Femur (tissue), 1 donor: ENCODE results near the gene ARID3A.
A peak's percentile ranks its signal among the peaks of the same experiment; 100 is the strongest.
"Not testable (repeated sequence)": the region's sequence is repeated elsewhere in the genome, so short reads cannot be mapped to it uniquely, and the experiment has no call there.

ENCODE experiments used
- DNase-seq: peaks from one replicate; pipeline ENCODE4 v3.0.0-alpha.2; 2017

Gene ARID3A, protein sequence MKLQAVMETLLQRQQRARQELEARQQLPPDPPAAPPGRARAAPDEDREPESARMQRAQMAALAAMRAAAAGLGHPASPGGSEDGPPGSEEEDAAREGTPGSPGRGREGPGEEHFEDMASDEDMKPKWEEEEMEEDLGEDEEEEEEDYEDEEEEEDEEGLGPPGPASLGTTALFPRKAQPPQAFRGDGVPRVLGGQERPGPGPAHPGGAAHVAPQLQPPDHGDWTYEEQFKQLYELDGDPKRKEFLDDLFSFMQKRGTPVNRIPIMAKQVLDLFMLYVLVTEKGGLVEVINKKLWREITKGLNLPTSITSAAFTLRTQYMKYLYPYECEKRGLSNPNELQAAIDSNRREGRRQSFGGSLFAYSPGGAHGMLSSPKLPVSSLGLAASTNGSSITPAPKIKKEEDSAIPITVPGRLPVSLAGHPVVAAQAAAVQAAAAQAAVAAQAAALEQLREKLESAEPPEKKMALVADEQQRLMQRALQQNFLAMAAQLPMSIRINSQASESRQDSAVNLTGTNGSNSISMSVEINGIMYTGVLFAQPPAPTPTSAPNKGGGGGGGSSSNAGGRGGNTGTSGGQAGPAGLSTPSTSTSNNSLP

DNA sequence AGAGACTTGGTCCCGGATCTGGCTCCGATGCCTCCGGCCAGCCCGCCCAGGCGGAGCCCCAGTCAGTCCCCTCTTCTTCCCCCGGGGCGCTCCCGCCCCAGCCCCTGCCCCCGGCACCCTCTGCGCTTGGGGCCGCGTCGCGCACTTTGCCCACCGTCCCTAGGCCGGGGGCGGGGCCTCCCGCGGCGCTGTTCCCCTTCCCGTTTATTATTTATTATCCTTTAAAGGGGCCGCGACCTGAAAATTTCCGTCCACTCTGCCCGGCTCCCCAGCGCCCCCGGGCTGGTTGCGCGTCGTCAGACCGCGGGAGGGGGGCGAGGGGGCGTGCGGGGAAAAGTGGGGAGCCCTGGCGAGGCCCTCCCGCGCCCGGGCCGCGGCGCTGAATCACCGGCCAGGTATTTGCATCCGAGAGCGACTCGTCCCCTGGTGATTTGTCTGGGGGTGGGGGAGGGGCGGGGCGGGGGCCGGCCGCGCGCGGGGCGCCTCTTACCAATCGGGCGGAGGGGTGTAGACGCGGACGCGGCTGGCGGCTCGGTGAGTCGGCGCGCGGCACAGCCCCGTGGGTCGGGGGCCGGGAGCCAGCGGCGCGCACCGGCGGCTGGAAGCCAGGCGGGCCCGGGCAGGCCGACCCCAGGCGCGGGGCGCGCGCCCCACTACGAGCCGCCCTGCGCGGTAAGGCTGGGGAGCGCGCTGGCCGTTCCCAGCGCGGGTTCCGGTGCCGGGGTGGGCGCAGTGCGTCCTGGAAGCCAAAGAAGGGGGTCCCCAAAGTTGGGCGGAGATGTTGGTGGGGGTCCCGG, at the start of gene ARID3A:
Gene ARID3A, plus strand, starts transcription at position 510 of the 797 bp plus-strand sequence. CDS start 3,494 bp downstream, outside the sequence.
- peak; percentile 88 for DNase-seq

DNA sequence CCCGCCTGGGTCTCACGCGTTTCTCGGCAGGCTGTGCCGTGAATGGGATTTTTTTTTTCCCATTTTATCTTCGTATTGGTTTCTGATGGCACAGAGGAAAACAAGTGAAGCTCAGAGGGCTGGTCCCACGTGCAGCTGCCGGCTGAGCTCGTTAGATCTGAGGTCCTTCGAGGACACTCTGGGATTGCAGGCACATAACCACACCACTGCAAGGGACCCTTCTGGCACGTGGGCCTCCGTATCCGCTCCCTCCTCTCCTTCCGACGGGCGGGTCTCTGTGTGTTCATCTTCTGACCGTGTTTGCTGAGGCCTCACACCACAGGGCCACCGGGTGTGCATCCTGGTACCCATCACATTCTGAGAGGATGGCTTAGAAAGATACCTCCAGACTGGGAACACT, 49.7 kb upstream of the ARID3A start:
- no peak for DNase-seq

DNA sequence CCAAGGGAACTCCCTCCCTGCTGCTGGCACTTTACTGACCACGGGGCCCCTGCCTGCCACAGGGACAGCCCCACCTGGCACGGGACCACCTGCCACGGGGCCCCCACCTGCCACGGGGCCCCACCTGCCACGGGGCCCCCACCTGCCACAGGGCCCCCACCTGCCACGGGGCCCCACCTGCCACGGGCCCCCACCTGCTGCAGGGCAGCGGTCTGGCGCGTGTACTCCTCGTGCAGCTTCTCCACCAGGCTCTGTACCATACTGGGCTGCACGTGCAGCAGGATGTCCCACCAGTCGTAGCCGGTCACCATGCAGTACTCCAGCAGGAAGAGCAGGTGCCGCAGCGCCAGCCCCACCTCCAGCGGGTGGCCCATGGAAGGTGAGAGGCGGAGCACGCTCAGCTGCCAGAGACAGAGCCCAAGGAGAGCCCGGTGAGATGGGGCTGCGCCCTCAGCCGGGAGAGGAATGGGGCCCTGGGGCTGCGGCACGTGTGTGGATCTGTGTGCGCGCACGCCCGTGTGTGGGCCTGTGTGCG, 49.0 kb upstream of the ARID3A start:
- no peak for DNase-seq

DNA sequence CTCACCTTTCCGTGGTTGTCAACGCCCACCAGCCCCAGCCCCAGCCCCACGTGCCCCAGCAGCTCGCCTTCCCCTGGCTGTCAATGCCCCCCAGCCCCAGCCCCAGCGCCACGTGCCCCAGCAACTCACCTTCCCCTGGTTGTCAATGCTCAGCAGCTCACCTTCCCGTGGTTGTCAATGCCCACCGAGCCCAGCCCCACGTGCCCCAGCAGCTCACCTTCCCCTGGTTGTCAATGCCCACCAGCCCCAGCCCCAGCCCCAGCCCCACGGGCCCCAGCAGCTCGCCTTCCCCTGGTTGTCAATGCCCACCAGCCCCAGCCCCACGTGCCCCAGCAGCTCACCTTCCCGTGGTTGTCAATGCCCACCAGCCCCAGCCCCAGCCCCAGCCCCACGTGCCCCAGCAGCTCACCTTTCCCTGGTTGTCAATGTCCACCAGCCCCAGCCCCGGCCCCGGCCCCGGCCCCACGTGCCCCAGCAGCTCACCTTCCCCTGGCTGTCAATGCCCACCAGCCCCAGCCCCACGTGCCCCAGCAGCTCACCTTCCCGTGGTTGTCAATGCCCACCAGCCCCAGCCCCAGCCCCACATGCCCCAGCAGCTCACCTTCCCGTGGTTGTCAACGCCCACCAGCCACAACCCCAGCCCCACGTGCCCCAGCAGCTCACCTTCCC, 47.7 kb upstream of the ARID3A start:
- DNase-seq, result not testable (repeated sequence)

DNA sequence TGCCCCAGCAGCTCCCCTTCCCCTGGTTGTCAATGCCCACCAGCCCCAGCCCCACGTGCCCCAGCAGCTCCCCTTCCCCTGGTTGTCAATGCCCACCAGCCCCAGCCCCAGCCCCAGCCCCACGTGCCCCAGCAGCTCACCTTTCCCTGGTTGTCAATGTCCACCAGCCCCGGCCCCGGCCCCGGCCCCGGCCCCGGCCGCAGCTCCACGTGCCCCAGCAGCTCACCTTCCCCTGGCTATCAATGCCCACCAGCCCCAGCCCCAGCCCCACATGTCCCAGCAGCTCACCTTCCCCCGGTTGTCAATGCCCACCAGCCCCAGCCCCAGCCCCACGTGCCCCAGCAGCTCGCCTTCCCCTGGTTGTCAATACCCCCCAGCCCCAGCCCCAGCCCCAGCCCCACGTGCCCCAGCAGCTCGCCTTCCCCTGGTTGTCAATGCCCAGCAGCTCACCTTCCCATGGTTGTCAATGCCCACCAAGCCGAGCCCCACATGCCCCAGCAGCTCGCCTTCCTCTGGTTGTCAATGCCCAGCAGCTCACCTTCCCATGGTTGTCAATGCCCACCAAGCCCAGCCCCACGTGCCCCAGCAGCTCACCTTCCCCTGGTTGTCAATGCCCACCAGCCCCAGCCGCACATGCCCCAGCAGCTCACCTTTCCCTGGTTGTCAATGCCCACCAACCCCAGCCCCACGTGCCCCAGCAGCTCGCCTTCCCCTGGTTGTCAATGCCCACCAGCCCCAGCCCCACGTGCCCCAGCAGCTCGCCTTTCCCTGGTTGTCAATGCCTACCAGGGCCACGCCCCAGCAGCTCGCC, 46.9 kb upstream of the ARID3A start:
- not testable (repeated sequence) for DNase-seq

DNA sequence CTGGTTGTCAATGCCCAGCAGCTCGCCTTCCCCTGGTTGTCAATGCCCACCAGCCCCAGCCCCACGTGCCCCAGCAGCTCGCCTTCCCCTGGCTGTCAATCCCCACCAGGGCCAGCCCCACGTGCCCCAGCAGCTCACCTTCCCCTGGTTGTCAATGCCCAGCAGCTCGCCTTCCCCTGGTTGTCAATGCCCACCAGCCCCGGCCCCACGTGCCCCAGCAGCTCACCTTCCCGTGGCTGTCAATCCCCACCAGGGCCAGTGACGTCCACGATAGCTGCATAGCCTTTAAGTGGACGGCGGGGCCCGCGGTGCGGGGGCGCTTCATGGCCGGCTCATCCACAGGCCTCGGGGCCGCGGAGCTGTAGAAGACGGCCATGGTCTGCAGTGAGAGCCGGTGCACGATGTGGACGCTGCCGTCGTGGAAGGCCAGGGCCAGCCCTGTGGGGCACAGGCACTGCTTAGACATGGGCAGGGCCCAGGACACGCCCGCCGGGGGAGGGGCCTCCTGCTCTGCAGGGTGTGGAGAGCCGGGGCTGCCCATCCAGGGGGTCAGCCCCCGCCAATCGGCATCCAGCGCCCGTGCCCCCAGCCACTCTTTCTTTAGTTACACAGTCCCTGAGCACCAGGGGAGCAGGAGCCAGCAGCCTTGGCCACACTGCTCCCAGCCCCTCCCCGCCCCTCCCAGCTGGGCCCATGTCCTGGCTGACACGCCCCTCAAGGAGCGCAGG, 46.0 kb upstream of the ARID3A start:
- DNase-seq, result no peak

DNA sequence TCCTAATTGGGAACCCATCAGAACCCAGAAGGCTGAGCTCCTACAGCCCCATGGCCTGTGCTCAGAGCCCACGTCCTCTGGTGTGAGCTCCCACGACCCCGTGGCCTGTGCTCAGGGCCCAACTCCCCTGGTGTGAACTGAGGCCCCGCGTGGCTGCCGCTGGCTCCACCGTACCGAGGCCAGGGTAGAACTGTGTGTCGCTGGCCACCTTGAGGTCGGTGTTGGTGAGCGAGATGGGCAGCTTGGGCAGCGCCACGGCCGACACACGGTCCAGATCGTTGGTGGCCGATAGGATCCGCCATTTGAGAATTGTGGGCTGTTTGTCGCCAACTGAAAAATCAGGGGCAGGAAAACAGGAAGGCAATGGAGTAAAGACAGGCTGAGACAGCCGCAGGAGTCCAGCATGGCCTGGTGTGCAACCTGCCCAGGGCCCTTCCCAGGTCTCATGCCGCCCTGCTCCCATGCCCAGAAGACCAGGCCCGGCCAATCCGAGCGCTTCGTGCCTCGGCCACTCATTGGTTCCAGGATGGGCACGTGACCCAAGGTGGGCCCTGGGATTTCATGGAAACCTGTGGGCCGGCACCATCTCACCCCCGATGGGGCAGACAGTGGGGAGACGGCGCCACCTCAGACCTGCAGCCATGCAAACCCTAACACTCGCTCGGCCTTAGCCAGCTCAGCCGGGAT, 44.3 kb upstream of the ARID3A start:
- DNase-seq, result no peak

DNA sequence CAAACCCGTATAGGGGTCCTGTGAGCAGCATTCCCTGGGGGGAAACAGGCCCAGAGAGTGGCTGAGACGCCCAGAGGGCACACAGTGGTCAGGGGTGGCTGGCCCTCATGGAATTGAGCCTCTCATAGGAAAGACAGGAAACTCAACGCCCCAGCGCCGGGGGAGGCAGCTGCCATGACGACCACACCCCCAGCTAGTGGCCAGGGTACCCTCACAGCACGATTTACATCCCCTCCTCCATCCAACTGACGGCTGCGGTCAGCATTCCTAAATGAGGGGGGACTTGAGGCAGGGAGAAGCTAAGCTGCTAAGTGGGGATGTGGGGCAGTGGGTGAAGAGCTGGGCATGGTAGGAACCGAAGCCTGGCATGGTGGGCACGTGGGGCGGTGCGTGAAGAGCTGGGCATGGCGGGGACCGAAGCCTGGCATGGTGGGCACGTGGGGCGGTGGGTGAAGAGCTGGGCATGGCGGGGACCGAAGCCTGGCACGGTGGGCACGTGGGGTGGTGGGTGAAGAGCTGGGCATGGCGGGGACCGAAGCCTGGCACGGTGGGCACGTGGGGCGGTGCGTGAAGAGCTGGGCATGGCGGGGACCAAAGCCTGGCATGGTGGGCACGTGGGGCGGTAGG, 42.9 kb upstream of the ARID3A start:
- no peak for DNase-seq

DNA sequence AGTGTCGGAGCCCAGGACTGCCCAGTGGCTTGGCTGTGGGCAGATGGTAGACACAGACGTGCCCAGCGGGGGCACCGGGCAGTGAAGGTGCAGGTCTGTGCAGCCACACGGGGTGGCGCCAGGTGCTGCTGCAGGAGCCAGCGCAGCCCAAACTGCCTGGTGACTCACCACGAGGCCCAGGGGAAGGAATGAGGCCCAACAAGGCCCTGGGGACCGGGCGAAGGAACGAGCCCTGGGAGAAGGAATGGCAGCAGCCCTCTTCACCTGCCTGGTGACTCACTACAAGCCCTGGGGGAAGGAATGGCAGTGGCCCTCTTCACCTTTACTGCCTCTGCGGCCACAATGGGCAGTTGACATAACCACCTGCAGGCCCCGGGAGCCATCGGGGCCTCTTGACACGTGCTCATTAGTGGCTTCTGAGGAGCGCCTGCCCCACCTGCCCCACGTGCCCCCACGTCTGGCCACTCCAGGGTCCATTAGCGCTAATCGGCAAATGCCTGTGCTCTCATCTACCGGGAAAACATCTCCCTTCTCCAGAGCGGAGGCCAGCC, 42.1 kb upstream of the ARID3A start:
- no peak for DNase-seq

DNA sequence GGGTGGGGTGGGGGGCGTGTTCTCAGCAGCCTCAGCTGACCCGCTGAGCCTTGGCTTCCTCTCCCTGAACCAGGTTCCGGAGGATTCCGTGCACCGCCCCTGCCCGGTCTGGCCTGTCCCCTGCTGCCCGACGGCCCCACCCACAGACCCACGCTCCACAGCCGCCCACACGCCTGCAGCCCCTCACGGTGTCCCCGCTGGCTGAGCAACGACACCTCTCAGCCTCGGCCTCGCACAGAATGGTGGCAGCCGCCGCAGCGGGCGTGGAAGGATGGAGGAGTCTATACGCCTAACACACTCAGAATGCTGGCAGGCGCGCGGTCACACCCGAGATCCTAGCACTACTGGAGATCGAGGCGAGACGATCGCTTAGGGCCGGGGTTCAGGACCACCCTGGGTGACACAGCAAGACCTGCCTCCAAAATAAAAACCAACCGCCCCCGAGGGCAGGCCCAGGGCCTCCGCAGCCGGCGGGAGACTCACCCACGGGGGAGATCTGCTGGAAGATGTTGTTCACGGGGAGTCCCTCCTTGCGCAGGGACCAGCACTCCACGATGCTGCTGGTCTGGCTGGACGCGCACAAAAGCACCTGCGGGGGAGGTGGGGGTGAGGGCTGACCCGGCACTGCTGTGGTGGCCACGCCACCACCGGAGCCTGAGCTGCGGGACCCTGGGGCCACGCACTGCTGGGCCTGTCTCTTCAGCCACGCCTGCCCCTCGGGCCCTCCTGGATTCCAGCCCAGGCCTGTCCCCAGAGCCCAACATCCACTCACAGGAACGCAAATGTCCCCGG, 41.2 kb upstream of the ARID3A start:
- DNase-seq, result no peak

DNA sequence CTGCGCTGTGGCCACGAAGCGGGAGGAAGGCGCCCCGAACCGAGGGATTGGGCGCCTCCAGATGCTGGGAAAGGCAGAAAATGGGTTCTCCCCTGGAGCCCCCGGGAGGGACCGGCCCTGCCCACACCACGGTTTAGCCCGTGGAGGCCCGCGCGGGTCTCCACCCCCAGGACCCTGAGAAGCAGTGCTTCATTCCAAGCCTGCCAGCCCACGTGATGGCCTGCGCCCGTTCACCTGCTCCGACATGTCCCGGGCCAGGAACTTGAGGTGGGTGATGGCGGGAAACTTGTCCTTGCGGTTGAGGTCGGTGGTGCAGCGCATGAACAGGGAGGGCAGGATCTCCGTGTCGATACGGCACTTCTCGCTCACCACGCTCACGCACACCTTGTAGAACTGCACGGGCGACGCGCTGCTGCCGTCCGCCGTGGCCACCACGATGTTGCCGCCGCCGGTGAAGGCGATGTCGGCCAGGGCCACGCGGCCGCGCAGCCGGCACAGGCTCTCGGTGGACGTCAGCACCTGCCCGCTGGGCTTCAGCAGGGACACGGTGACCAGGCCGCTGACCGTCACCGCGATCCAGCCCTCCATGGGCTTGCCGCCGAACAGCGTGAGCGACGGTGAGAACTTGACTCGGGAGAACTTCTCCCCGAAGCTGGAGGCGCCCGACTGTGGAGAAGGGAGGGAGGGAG, 40.2 kb upstream of the ARID3A start:
- DNase-seq, result no peak

DNA sequence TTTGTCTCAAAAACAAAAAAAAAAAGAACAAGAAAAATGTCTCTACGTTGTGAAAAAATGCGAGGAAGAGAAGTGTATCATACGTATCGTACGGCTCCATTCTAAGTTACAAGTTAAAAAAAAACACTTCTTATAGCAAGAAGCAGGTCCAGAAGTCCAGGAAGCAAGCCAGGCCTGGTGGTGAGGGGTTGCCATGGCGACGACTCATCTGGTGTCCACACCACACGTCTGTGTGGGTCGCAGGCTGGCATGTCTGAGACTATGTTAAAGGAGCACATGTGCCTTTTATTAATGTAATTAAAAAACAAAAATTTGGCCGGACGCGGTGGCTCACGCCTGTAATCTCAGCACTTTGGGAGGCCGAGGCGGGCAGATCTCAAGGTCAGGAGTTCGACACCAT, 38.8 kb upstream of the ARID3A start:
- peak; percentile 66 for DNase-seq

DNA sequence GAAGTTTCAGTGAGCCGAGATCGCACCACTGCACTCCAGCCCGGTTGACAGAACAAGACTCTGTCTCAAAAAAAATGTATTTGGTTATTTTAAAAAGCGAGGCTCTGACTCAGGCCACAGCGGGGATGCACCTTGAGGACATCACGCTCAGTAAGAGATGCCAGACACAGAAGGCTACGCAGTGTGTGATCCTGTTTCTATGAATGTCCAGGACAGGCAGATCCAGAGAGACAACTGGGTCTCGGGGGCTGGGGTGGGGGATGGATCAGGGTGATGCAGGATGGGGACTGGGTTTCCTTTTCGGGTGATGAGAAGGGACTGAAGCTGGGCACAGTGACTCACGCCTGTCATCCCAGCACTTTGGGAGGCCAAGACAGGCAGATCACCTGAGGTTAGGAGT, 38.2 kb upstream of the ARID3A start:
- DNase-seq, result no peak

DNA sequence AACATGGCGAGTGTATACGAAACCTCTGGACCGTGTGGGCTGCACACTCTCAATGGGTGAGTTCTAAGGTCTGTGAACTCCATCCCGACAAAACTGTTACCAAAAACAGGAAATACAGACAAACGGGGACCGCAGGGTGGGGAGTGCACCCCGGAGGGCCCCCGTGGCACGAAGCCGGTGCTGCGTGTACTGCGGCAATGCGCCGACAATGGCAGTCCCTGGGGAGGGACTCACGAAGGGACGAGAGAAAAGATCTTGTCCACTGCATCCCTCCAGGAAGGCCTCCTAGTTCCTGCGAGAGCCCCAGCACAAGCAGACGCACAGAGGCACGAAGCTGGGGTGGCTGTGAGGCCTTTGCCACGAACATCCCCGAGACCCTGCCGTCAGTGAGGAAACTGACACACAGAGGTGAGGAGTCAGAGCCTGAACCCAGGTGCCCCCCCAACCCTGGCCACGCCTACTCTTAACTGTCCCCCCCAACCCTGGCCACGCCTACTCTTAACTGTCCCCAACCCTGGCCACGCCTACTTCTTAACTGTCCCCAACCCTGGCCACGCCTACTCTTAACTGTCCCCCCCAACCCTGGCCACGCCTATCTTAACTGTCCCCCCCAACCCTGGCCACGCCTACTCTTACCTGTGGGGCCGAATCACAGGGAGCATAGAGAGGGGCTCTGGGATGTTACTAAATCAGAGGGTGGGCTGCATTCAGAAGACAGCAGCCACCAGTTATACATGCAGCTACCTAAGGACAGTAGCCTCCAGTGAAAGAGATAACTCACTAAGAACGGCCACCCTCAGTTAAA, 37.1 kb upstream of the ARID3A start:
- no peak for DNase-seq

DNA sequence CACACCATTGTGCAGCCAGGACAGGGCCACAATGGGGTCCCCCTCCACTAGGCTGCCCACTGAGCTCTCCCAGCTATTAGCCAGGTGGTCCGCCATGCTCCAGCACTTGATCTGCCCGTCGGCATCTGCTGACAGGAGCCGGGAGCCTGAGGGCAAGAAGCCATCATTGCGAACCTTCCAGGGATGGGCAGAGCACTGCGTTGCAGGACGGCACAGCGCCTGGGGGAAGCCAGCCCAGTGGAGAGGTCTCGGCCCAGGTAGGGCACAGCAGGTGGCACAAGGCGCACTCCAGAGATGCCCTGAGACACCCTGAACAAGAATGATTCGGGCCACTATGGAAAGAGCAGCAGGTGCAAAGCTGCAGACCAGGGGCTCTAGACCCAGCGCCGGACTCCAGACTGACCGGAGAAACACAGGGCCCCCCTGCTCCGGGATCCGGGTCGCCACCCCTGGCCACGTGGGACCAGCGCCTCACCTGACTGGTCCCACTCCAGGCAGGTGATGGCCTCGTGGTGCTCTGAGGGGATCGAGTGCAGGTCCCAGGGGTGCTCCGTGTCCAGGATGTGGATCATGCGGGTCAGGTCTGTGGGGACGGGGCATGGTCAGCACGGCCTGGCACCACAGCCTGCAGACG, 36.1 kb upstream of the ARID3A start:
- DNase-seq, result no peak

DNA sequence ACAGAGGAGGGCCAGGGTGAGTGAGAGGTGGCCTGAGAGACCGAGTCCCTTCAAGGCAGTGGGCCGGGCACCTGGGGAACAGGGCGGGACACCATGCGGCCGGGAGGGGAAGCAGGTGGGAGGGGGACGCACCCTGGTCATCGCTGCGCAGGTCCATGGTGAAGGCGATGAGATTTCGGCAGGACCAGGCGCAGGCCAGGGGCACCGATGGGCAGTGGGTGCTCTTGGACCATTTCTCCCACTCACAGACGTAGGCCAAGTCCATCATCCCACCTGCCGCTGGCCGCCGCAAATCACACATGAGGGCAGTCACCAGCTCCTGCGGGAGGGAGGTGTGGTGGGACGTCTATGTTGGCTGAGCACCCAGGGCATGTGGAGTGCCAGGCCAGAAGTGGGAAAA, 35.0 kb upstream of the ARID3A start:
- no peak for DNase-seq
